ENCODE measurements around the gene NUDC. TPM values are rescaled to one million over a fixed set of nuclear protein-coding genes. Genes with fewer than 3 reads are reported as not detected.

Gene NUDC
- total RNA-seq: 45.5 and 49.8 TPM in 2 replicates

DNA sequence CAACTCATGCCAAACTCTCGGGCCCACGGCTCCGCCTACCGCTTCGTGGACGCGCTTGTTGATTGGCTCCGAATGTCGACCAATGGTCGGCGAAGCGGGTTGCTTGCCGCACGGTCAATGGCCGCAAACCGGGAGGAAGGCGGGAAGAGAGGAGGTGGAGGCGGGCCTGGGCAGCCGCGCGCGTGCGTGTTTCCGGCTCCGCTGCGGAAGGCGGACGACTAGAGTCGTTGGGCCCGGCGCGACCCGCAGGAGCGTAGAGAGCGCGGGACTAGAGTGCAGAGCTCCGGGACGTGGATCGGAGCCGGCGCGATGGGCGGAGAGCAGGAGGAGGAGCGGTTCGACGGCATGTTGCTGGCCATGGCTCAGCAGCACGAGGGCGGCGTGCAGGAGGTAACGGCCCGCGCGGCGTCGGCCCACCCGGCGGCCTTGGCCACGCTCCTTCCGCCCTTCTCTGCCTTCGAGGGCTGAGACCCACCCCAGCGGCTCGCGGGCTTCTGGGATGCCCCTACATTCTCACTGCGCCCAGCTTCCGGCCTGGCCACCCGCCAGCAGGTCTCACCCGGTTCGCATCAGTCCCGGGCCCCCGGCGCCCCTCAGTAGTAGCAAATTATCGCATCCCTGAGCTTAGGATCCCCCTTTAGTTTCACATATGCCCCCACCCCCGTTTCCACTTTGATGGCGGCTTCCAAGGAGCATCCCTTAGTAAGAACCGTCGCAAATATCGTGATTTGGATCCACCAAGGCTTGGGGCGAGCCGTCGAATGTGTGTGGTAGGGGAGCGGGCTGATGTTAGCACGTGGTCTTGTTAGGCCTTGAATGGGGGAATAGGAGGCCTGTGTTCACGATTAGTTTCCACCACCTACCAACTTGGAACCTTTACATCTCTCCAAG lies at the start of gene NUDC:
Gene NUDC, plus strand, starts transcription at position 204 of the 891 bp plus-strand sequence. Its CDS starts 106 bp downstream, at position 310.

DNA sequence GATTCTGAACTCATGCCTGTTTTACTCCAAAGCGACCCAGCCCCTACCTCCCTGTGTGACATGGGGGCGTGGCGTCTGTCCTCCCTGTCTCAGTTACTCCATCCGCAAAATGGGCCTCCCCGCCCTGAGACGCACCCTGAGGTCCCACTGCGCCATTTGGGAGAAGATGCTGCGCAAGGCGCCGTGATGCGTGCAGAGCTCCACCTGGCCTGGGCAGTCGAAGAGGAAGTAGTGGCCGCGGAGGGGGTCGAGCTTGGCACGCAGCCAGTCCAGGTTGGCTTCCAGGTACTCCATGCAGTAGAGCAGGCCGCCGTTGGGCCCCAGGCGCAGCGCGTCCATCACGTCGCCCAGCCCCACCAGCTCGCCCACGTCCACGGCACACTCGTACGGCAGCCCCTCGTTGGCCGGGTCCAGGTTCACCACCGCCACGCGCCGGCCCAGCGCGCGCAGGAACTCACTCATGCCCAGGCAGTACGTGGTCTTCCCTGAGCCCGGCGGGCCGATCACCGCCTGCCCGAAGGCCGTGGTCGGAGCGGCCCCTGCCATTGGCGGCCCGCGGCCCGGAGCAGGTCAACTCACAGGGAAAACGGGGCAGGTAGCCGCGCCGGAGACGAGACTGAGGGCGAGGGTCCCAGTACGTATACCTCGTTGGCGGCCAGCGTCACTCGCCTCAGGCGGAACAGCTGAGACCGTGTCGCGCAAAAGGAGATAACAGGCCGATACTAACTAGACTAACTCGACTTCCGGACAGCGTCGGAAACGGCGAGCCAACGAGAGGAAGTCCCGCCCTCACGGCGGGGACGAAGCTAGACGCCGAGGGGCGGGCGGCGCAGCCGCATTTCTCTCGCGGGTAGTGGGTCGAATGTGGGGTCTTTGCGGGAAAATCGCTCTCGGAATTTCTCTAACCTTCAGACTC lies 31.7 kb upstream of the NUDC start, which contains the start of gene GPN2:
Gene GPN2, minus strand, starts transcription at position 733 of the 916 bp plus-strand sequence. Its CDS starts 187 bp downstream, at position 546.

GRCh38 chr1:26900001-26900814 lies 21.3 kb upstream of the NUDC start, which contains the start of gene GPATCH3:
Gene GPATCH3, minus strand, starts transcription at chr1:26900467. Its CDS starts 25 bp downstream, at chr1:26900442.

GRCh38 chr1:26913754-26914619 lies 7.6 kb upstream of the NUDC start, which contains the start of gene NR0B2:
Gene NR0B2, minus strand, starts transcription at chr1:26913975. Its CDS starts 35 bp downstream, at chr1:26913940.

DNA sequence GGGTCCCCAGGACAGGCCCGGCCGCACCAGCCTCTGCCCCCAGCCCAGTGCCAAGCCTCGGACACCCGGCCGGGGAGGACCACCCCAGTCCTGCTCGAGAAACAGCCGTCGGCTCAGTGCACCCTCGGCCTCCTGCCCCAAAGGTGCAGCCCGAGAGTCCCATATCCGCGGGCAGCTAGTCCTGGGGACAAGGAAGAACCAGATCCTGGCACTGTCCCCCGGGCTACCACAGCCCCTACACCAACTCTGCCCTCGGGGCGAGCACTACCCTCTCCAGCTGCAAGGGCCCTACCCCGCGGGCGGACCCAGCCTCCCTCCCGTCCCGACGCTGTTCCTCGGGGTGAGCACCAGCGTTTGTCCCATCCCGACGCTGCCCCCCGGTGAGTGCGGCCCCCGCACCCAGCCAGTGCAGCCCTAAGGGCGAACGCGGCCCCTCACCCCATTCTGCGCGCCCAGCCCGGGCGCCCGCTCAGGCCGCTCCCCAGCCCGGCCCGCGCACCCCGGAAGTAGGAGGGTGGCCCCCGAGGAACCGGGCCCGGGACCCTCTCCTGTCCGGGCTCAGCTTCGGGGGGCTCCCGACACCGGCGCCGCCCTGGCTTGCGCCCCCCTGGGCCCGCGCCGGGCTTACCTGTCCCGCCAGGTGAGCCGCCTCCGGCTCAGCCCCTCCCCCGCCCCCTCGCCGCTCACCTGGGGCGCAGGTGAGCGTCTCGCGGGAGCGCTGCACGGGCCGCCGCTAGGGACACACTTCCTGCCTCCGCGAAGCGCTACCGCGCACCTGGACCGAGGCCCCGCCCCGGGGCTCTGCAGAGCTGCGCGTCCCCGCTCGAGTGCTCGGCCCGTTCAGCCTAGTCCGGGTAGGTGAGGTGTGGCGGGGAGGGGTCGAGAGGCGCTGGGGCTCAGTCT lies 38.4 kb downstream of the NUDC start, which contains the start of gene KDF1:
Gene KDF1, minus strand, starts transcription at position 747 of the 903 bp plus-strand sequence. CDS start 8,088 bp downstream, outside the sequence.

DNA sequence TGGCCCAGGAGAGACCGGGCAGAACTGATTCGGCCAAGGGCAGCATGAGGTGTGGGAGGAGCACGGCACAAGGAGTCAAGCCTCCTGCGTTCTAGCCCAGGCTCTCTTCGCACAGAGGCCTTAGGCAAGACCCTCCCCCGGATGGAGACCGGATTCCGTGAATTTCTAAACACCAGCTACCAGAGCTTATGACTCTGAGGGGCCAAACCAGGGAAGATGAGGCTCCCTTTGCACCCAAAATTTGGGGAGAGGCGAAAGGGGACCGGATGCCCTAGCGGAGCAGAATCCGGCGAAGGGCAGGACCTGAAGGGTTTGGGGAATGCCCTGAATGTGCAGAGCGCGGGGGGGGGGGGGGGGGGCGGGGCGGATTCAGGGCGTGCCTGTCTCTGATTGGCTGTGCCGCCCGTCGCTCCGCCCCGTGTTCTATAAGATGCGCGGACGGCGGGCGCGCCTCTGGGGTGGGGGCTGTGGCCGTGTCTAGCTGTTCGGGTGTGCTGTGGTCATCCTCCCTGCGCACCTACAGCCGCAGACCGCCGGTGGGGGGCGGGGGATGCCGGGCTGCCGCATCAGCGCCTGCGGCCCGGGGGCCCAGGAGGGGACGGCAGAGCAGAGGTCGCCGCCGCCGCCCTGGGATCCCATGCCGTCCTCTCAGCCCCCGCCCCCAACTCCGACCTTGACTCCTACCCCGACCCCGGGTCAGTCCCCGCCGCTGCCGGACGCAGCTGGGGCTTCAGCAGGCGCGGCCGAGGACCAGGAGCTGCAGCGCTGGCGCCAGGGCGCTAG lies 71.9 kb downstream of the NUDC start, which contains the start of gene TRNP1:
Gene TRNP1, plus strand, starts transcription at position 456 of the 783 bp plus-strand sequence. Its CDS starts 95 bp downstream, at position 551.

Other genes with a start within 250 kb of the NUDC start
- 16.2 and 18.1 TPM in 2 replicates for gene ARID1A, start 225.7 kb upstream of the NUDC start, total RNA-seq
- gene PIGV, start 133.8 kb upstream of the NUDC start, total RNA-seq: 8.7 and 16.2 TPM in 2 replicates
- gene ZDHHC18, start 95.1 kb upstream of the NUDC start, total RNA-seq: 7.6 and 13.3 TPM in 2 replicates
- gene SFN, start 58.6 kb upstream of the NUDC start, total RNA-seq: not detected in 2 replicates
- 6.7 and 8.3 TPM in 2 replicates for gene GPN2, start 31.5 kb upstream of the NUDC start, total RNA-seq
- gene GPATCH3, start 21.3 kb upstream of the NUDC start, total RNA-seq: 3.1 and 6.0 TPM in 2 replicates
- gene NR0B2, start 7.8 kb upstream of the NUDC start, total RNA-seq: not detected in 2 replicates
- gene KDF1, start 38.7 kb downstream of the NUDC start, total RNA-seq: not detected in 2 replicates
- 52.8 and 116 TPM in 2 replicates for gene TRNP1, start 71.9 kb downstream of the NUDC start, total RNA-seq
- 13.8 and 27.4 TPM in 2 replicates for gene TENT5B, start 91.1 kb downstream of the NUDC start, total RNA-seq
- gene SLC9A1, start 233.4 kb downstream of the NUDC start, total RNA-seq: 9.2 and 23.0 TPM in 2 replicates